Cardiac fibroblast (primary cell): Measurements from ENCODE around the gene CFAP157.

Experiments
- DNase-seq, 2 donors: peaks; one replicate each; pipeline versions ENCODE4 v3.0.0 to v3.0.0-alpha.2; 2010; ENCODE audit warnings: low read depth in 2 of 2
- H3K4me3 ChIP-seq, 2 donors: replicated peaks in 1 of 2; 1 replicate in 1 of 2; 2 replicates in 1 of 2; pipeline ENCODE4 v1.5.1; 2011; ENCODE audit warnings: low read depth in 2 of 2, low read length in 2 of 2, mild to moderate bottlenecking in 2 of 2, moderate library complexity in 1 of 2
- TF ChIP-seq, protein P1 (sequence below): IDR thresholded peaks from one replicate; pipeline ENCODE4 v1.5.1; 2011; ENCODE audit warnings: low read depth, mild to moderate bottlenecking, low read length, inconsistent platforms

CFAP157 gene

DNA sequence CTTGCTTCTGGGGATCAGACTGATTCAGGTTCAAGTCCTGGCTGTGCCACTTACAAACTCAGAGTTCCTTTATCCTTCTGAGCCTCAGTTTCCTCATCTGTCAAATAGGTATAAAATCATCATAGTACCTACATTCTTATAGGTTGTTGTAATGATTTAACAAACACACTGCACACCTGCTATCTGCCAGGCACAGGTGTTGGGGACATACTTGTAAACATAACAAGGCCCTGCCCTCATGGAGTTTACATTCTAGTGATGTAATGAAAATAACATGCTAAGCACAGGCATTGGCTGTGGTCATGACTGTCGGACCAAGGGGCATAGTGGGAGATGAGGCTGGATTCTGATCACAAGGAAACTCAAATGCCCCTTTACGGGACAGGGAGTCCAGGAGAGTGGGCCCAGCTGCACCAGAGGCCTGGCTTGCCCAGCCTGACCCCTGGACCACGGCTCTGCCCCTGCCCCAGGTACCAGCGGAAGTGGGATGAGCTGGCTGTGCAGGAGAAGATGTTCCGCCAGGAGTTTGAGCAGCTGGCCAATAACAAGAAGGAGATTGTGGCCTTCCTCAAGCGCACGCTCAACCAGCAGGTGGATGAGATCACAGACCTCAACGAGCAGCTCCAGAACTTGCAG, 2.3 kb downstream of the CFAP157 start:
- no peak for DNase-seq
- H3K4me3 ChIP-seq: no peak overlapping the region
- TF ChIP-seq, protein P1, sequence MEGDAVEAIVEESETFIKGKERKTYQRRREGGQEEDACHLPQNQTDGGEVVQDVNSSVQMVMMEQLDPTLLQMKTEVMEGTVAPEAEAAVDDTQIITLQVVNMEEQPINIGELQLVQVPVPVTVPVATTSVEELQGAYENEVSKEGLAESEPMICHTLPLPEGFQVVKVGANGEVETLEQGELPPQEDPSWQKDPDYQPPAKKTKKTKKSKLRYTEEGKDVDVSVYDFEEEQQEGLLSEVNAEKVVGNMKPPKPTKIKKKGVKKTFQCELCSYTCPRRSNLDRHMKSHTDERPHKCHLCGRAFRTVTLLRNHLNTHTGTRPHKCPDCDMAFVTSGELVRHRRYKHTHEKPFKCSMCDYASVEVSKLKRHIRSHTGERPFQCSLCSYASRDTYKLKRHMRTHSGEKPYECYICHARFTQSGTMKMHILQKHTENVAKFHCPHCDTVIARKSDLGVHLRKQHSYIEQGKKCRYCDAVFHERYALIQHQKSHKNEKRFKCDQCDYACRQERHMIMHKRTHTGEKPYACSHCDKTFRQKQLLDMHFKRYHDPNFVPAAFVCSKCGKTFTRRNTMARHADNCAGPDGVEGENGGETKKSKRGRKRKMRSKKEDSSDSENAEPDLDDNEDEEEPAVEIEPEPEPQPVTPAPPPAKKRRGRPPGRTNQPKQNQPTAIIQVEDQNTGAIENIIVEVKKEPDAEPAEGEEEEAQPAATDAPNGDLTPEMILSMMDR: no peak

DNA sequence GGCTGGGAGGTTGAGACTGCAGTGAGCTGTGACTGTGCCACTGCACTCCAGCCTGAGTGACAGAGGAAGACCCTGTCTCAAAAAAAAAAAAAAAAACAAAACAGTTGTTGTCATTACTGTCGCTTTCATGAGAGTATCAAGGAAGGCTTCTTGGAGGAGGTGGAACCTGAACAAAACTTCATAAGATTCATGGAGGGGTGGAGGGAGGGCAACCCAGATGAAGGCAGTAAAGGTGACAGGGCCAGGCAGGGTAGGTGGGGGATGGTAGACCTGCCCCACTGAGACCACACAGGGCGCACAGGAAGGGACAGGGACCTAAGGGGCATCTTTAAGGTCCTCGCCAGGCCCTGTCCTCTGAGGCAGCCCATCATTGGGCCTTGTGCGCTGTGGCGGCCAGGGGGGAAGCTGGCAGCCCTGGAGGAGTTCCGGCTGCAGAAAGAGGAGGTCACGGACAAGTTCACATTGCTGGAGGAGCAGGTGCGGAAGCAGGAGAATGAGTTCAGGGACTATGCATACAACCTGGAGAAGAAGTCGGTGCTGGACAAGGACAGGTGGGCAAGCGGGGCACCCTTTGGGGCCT, 3.5 kb downstream of the CFAP157 start:
- TF ChIP-seq, protein P1: no peak
- H3K4me3 ChIP-seq: no peak overlapping the region
- no peak for DNase-seq

DNA sequence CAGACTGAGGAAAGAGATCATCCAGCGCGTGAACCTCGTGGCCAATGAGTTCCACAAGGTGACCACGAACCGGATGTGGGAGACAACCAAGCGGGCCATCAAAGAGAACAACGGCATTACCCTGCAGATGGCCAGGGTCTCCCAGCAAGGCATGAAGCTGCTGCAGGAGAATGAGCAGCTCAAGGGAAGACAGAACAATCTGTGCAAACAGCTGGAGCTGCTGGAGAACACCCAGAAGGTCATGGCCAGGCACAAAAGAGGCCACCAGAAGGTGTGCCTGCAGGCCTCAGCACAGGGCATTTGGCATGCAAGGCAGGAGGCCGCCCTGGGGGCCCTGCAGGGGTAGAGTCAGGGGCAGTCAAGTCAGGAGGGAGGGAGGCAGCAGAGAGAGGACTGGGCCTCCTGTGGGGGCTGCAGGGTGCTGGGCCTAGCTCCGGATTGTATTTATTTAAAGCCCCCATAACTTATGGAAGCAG, 4.5 kb downstream of the CFAP157 start:
- TF ChIP-seq, protein P1: no peak
- H3K4me3 ChIP-seq: no peak overlapping the region
- no peak for DNase-seq

DNA sequence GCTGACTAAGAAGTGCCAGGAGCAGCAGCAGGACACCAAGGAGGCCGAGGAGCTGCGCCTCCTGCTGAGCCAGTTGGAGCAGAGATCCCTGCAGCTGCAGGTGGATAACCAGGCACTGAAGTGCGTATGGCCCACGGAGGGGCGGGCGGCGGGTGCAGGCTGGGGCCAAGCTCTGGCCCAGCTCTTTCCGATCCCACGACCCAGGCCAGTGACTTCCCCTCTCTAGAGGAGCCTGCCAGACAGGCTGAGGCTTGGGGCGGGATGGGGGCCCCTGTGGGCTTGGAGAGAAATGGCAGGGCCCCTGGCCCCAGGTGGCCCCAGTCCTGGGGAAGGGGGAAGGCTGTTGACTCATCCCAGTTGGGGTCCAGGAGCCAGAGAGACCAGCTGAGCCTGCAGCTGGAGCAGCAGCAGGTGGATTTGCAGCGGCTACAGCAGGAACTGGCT, 5.1 kb downstream of the CFAP157 start:
- no peak overlapping the region for H3K4me3 ChIP-seq
- TF ChIP-seq, protein P1: no peak
- DNase-seq: no peak

DNA sequence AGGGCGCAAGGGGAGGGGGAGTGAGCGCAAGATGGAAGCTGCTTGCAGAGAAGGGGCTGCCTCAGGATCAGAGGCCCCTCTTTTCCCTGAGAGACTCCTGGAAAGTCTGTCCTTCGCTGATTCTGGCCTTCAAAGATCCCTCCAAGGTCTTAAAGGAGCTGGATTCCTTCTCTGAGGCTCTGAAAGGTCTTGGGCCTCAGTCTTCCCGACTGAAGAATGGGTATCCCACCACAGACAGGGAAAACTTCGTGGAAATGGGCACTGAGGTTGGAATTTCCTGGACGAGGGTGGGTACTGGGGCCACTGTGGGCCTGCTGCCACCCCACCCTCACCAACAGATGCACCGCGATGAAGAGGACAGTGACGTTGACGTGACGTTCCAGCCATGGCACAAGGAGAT, 5.6 kb downstream of the CFAP157 start:
- no peak overlapping the region for H3K4me3 ChIP-seq
- DNase-seq: no peak
- TF ChIP-seq, protein P1: no peak

DNA sequence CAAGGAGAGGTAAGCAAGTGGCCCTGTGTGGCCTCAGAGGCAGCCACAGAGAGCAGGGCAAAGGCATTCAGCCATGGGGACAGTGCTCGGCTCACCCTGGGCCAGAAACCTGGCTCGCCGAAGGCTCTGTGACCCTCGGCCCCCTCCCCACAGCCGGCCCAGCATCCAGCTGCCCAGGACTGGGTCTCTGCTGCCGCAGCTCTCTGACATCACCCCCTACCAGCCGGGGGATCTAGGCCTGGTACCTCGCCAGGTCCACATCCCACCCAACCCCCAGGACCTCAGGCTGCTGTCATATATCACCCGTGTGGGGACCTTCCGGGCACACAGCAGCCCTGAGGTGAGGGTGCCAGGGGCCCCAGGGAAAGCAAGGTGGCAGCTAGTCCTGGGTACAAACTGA, 6.1 kb downstream of the CFAP157 start:
- DNase-seq: no peak
- TF ChIP-seq, protein P1: no peak

More for the DNA sequence above, 6.1 kb downstream of the CFAP157 start:
- no peak overlapping the region for H3K4me3 ChIP-seq
